Aorta (tissue), 5 donors: ENCODE results near the gene DPEP2NB. TPM values are rescaled to one million over a fixed set of nuclear protein-coding genes. Genes with fewer than 3 reads are reported as not detected.

Source experiments
- ATAC-seq: fragments of 200-7000 bp; cut with Tn5 transposase; one replicate; pipeline ENCODE4 v1.9.1; 2022; ENCODE audit warnings: moderate library complexity; ENCODE audit not compliant: low FRiP score
- DNase-seq, 2 donors: peaks; one replicate each; pipeline ENCODE4 v3.0.0-alpha.2; 2020
- H3K27ac ChIP-seq, 2 donors: one replicate each; pipeline ENCODE4 v1.5.1; 2013; ENCODE audit warnings: low read length in 2 of 2, mild to moderate bottlenecking in 2 of 2, moderate library complexity in 2 of 2, control low read depth in 1 of 2, inconsistent platforms in 1 of 2, low read depth in 1 of 2
- H3K27me3 ChIP-seq, 2 donors: one replicate each; pipeline ENCODE4 v1.6.1; 2013; ENCODE audit warnings: control low read depth in 1 of 2, low read length in 1 of 2, mild to moderate bottlenecking in 1 of 2, moderate library complexity in 1 of 2; ENCODE audit not compliant: insufficient read depth in 2 of 2, control insufficient read depth in 1 of 2
- H3K36me3 ChIP-seq, 2 donors: one replicate each; pipeline ENCODE4 v1.6.1; 2013; ENCODE audit warnings: control low read depth in 1 of 2, low read length in 1 of 2, mild to moderate bottlenecking in 1 of 2; ENCODE audit not compliant: insufficient read depth in 2 of 2, control insufficient read depth in 1 of 2
- H3K4me1 ChIP-seq, 2 donors: one replicate each; pipeline ENCODE4 v1.6.1; 2013; ENCODE audit warnings: low read length in 2 of 2, control low read depth in 1 of 2, mild to moderate bottlenecking in 1 of 2, moderate library complexity in 1 of 2; ENCODE audit not compliant: insufficient read depth in 2 of 2, control insufficient read depth in 1 of 2
- H3K4me3 ChIP-seq, 2 donors: one replicate each; pipeline ENCODE4 v1.5.1; 2013; ENCODE audit warnings: low read length in 2 of 2, control low read depth in 1 of 2, mild to moderate bottlenecking in 1 of 2
- H3K9me3 ChIP-seq: one replicate; pipeline ENCODE4 v1.6.1; 2013; ENCODE audit warnings: mild to moderate bottlenecking, low read length; ENCODE audit not compliant: control insufficient read depth
- WGBS, 2 donors: extraction: QIAGEN DNeasy Blood & Tissue Kit; methylation state at CpG; one replicate each; pipeline ENCODE4 v1.1.7; 2013; 5-methylcytosine and 5-hydroxymethylcytosine counted together
- intact Hi-C, 2 donors: fragments of 100-400 bp; cut with DNase I; formaldehyde crosslinking; loops; one replicate each; pipeline versions ENCODE4 v1.14.2 to v1.15.0; 2022
- polyA plus RNA-seq, 2 donors: library from polyadenylated mRNA; stranded (reverse); fragments of 200-250 nt; gene quantifications; one replicate each; pipeline ENCODE4 v1.2.3, GENCODE V29; 2013
- total RNA-seq, 2 donors: library from RNA; stranded (reverse); fragmentation: NEBNext Ultra II Directional; extraction: Animal tissue kit (Norgen Biotek cat#: 25700); gene quantifications; one replicate each; pipeline ENCODE4 v1.2.1, GENCODE V29; 2021
- donor health status: healthy with polysubstance abuse.
- donor health status: Bipolar disorder and iron deficiency.
- donor health status: DM: no; HTN: no; CAD: no.
- donor health status: DM: no; HTN: no; CAD: no.
- donor health status: DM: yes; HTN: yes; CAD: no.

The DPEP2NB gene
- total and polyA plus RNA-seq, 4 donors = not detected

- peak within 1 kb of the TSS; percentile 85 to 86 for H3K4me3 ChIP-seq
- H3K4me1 ChIP-seq = no peaks in the 10 kb centered on the region
- WGBS, 2 donors = 1% methylated on average over 41 to 78 of the region's 78 CpGs
- H3K9me3 ChIP-seq = no peaks in the 10 kb centered on the region
- ATAC-seq (peak; percentile 93), DNase-seq (peak; percentile 92 to 96)
- no peaks in the 10 kb centered on the region for H3K36me3 ChIP-seq
- no peaks in the 10 kb centered on the region for H3K27me3 ChIP-seq
- intact Hi-C loops = no loop called here
- peak within 1 kb of the TSS; percentile 88 to 99 for H3K27ac ChIP-seq
Measured at GRCh38 chr16:67968400-67969253, 47.1 kb downstream of the DPEP2NB start, which contains the start of gene SLC12A4. TSS of gene SLC12A4 (minus strand) at chr16:67968637. CDS start at chr16:67968553, 84 bp downstream.

DNA sequence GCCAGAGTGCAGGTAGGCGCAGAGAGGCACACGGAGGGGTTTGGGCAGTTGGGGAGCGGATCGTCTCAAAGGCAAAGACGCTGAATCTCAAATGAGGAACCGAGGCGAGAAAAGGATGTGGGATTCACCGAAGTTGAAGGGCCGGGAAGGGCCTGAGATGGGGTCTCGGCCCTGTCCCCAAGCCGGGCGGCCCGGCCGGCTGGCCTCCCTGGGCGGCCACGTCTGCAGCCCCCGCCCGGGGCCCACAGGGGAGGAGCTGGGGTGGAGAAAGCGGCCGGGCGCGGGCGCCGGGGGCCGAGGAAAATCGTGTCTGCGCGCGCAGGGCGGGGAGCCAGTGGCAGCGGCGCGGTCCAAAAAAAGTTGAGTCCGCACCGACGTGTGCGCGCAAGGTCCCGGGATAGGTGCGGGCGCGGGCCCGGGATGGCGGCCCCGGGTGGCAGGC is 47.7 kb downstream of the DPEP2NB start:
- Histone ChIP-seq H3K27me3 (no peaks in the 10 kb centered on the region), H3K9me3 (no peaks in the 10 kb centered on the region), H3K27ac (peak overlapping the region; percentile 88 to 99), H3K4me1 (no peaks in the 10 kb centered on the region), H3K36me3 (no peaks in the 10 kb centered on the region), H3K4me3 (peak overlapping the region; percentile 85 to 86)
- intact Hi-C loops = no loop called here
- DNase-seq (peak in 1 of 2 donors; percentile 89), ATAC-seq (peak; percentile 39)
- 0 to 1% methylated on average over 29 to 45 of the region's 45 CpGs for WGBS, 2 donors

DNA sequence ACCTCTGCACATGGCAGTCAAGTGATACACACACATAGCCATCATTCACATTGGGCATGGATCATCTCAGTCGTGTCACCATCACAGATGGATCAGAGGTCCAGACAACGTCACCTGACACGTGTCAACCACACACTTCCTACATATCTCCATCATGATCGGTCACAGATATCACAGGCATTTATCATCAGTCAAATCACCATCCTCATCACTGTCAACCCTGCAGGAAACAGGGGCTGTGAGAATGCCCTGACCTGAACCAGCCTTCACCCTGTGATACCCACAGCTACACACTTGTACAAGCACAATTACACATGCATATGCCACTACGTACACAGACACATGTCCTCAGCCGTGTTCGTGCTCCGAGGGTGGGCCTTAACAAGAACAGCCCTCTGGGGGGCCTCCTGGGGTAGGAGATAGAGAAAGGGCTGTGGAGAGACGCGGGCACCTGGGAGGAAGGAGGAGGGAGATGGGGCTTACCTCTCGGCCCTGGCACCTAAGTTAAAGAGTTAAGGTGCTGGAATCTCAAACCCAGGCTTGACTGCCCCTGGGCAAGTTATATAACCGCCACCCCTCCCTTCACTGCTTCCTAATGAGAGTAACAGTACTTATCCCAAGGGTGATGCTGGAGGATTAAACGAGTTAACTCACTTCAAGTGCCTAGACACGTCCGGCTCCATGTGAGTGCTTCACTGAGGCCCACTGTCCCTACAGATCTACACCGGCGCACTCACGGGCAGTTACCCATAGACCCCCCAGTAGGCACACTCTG is 48.3 kb downstream of the DPEP2NB start:
- intact Hi-C loops = no loop called here
- WGBS, 2 donors = 1 to 2% methylated on average over 18 of the region's 18 CpGs

DNA sequence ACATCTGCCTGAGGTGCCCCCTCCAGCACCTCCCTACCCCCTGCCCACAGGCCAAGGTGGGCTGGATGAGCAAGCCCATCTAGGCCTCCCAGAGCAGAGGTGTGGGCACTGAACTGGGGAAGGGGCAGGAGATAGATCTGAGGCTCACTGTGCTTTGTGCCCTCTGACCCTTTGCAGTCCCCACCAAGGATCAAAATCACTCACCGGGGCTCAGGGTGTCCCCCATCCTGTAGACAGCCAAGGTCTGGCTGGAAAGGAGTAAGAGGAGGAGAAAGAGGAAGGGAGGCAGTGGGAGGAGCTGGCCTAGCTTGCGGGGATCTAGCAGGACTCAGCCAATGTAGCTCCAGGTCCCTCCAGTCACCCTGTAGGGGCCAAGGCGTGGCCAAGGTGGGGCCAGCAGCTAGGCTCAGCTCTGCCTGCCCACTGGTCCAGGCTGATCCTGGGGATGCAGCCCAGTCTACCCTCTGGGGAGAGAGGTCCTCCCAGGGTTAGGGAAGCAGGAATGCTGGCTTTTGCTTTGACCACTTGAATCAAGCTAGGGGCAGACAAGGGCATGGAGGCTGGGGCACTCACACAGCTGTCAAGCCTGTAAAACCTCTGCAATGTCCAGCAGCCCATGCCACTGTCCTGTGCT is 49.0 kb downstream of the DPEP2NB start:
- DNase-seq (peak in 1 of 2 donors; percentile 77), ATAC-seq (peak; percentile 16)
- Histone ChIP-seq H3K36me3 (peaks cover 0 to 2% of the 10 kb centered on the region in 2 donors), H3K4me1 (no peaks in the 10 kb centered on the region), H3K9me3 (no peaks in the 10 kb centered on the region), H3K27ac (peak overlapping the region in 1 of 2 donors; percentile 99), H3K27me3 (no peaks in the 10 kb centered on the region), H3K4me3 (peak overlapping the region; percentile 85 to 86)
- WGBS, 2 donors = 0 to 12% methylated on average over 2 to 3 of the region's 3 CpGs
- intact Hi-C loops = no loop called here

More for the DNA sequence above, 48.3 kb downstream of the DPEP2NB start:
- DNase-seq (no peak), ATAC-seq (no peak)
- Histone ChIP-seq H3K9me3 (no peaks in the 10 kb centered on the region), H3K4me3 (peak overlapping the region; percentile 85 to 86), H3K27ac (peak overlapping the region; percentile 88 to 99), H3K27me3 (no peaks in the 10 kb centered on the region), H3K4me1 (no peaks in the 10 kb centered on the region), H3K36me3 (no peaks in the 10 kb centered on the region)

GRCh38 chr16:67965668-67966548 is 49.8 kb downstream of the DPEP2NB start:
- DNase-seq = no peak
- intact Hi-C loops = no loop called here
- WGBS, 2 donors = 12 to 13% methylated on average over 11 of the region's 11 CpGs
- peaks cover 0 to 6% of the 10 kb centered on the region in 2 donors for H3K36me3 ChIP-seq
- H3K4me3 ChIP-seq = no peak overlapping the region
- ATAC-seq = no peak
- no peaks in the 10 kb centered on the region for H3K9me3 ChIP-seq
- no peaks in the 10 kb centered on the region for H3K27me3 ChIP-seq
- H3K4me1 ChIP-seq = no peaks in the 10 kb centered on the region
- peak overlapping the region in 1 of 2 donors; percentile 99 for H3K27ac ChIP-seq

DNA sequence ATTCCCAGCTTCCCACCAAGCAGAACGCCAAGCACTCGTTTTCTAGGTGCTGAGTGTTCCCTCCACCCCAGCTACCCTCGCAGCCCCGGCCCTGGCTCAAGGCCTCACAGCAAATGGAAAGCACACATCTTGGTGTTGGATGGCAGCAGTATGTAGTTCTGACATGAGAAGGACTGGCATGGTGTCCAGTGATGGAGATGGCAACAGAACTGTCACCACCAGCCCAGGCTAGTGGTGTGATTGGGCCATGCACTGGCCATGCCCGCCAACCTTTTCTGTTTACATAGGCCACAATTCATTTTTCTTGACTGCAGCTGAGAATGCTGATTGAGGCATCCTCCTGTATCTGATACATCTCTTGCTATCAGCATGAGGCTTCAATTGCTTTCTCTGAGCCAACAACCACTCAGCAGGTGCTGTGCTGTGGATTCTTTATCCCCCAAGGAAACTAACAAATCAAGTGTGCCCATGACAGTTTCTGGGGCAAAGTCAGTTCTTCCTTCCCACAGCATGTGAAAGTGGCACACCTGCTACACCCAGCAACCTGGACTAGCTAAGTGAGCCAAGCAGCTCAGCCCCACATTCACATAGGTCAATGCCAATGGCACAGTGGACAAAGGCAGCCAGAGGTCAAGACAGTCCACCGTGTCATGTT is 51.1 kb downstream of the DPEP2NB start:
- Histone ChIP-seq H3K27ac (peak overlapping the region in 1 of 2 donors; percentile 23), H3K9me3 (no peaks in the 10 kb centered on the region), H3K36me3 (peaks cover 0 to 9% of the 10 kb centered on the region in 2 donors), H3K4me1 (no peaks in the 10 kb centered on the region), H3K4me3 (no peak overlapping the region), H3K27me3 (no peaks in the 10 kb centered on the region)
- no peak for DNase-seq
- intact Hi-C loops = no loop called here
- WGBS, 2 donors = 32 to 35% methylated on average over 6 of the region's 6 CpGs
- no peak for ATAC-seq

GRCh38 chr16:67963662-67964321 is 51.9 kb downstream of the DPEP2NB start:
- H3K4me3 ChIP-seq = no peak overlapping the region
- H3K36me3 ChIP-seq = peaks cover 0 to 9% of the 10 kb centered on the region in 2 donors
- WGBS, 2 donors = 22 to 27% methylated on average over 32 of the region's 32 CpGs
- no peaks in the 10 kb centered on the region for H3K27me3 ChIP-seq
- H3K27ac ChIP-seq = no peak overlapping the region
- ATAC-seq (no peak), DNase-seq (peak in 1 of 2 donors; percentile 80)
- no peaks in the 10 kb centered on the region for H3K9me3 ChIP-seq
- no peaks in the 10 kb centered on the region for H3K4me1 ChIP-seq
- intact Hi-C loops = no loop called here
